GM21390 (cell line): ENCODE data around the gene OSBPL10.
"Not testable (repeated sequence)": the region's sequence is repeated elsewhere in the genome, so short reads cannot be mapped to it uniquely, and the experiment has no call there.

Experiments used
- ATAC-seq: cut with Tn5 transposase; IDR thresholded peaks from one replicate; pipeline ENCODE4 v1.9.1; 2021; ENCODE audit not compliant: unreplicated experiment

Gene OSBPL10

DNA sequence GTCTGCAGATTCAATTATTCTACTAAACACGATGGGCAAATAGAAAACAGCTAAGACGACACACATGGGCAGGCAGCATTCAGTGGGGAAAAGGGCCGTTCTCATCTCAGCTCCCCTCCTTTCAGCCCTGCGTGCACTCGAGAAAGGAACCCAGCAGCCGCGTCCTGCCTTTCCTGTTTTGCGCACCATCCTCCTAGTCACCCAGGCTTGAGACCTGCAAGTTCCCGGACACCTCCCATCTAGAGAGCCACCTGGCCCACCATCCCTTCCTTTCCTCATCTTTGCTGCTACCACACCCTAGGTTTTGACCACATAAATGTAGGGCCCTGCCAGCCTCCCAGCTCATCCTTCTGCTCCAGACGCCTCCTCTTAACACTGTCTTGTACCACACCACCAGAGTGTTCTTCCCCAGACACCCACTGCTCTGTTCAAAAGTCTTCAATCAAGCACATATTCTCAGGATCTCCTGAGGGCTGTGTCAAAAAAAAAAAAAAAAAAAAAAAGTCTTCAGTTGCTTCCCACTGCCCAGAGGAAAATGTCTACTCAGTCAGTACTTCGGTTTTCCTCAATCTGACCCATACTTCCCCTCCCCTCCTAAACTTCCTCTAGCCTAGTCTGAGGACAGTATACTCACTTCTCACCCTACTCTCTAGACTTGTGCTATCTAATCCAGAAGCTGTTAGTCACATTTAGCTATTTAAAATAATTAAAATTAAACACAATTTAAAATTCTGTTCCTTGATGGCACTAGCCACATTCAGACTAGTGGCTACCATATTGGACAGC, 266.4 kb downstream of the OSBPL10 start:
- no peak for ATAC-seq

DNA sequence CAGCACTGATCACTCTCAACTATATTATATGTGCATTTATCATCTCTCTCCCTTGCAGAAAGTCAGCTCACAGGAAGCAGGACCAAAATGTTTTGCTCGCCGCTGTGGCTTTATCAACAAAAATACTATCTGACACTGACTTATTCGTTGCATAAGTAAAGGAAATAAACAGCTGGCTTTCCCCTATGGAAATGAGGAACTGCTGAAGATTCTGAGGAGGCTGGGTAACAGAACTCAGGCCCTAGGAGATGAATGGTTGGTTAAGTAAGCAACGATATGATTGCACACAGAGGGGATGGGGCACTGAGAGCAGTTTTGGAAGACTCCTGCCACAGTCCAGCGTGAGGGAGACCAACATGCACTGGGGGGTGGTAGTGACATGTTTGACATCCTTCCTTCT, 267.2 kb downstream of the OSBPL10 start:
- ATAC-seq = no peak

DNA sequence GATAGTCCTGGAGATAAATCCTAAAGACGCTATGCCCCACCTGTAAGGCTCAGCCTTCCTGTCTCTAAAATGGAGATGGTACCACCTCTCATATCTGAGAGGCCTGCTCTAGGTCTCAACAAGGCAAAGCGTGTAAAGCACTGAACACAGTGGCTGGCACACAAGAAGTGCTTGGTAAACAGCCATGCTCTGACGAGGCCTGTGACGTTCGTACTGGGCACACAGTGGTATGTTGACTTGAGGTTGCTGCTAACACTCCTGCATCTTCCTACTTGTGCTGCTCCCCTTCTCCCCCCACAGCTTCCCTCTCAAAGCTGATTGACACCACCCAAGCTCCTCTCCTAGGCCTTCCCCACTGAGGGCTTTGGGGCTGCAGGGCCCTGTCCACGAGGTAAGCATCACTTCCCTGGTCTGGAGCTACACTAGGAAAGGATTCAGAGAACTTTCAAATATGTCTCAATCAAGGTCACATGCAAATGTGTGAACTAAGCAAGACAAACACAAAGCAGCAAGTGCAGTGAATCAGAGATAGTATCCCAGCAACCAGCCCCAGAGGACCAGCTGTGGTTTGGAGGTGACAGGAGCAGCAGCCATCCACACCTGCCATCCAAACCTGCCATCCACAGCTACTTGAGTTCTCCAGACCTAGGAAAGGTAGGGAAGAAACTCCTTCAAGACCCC, 270.8 kb downstream of the OSBPL10 start:
- no peak for ATAC-seq

DNA sequence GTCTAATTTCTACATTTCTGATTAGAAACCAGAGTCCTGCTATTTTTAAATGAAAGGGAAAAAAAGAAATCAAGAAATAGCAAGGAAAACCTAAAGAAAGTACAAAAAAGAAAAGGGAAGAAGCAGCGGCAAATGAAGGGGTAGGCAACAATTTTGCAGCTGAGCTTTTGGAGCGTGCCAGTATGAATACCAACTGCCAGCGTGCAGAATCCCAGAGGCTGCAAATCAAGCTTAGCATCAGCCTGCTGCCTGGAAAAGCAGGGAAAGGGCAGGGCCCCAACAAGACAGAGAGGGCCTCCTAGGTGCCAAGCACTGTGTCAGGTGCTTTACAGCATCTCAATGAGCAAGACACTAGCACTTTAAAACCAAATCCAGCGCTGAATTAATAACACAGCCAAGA, 271.5 kb downstream of the OSBPL10 start:
- no peak for ATAC-seq

DNA sequence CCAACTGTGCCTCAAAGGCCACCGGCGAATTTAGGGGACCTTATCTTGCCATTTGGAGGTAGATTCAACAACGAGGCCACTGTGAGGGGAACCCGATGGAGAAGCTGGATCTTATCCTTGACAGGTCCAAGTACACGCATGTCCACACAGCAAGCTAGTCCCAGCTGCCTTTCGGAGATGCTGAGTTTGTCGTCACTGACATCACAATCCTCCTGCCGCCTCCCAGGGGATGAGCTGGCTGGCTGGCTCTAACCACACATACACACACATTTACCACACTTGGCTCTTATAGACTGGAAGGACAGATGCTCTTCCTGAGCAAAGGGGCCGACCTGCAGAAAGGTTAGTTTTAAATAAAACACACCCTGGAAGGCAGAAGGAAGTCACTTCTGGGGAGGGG, 272.1 kb downstream of the OSBPL10 start:
- ATAC-seq = no peak

DNA sequence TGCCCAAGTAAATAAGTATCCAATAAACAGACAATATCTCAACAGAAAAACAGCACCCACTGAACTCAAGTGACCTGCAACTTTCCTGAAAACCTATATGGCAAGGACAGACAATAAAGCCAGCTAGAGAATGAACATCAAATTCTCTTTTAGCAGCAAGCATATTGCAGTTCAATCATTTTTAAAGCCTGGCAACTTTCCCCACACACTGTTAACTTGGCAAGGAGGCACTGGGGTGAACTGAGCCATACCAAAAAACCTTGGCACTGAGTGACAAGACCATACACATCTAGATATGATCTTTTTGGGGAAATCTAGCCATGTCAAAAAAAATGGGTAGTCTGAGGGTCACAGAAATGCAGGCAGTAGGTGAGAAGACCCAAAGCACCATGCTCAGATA, 273.8 kb downstream of the OSBPL10 start:
- no peak for ATAC-seq

DNA sequence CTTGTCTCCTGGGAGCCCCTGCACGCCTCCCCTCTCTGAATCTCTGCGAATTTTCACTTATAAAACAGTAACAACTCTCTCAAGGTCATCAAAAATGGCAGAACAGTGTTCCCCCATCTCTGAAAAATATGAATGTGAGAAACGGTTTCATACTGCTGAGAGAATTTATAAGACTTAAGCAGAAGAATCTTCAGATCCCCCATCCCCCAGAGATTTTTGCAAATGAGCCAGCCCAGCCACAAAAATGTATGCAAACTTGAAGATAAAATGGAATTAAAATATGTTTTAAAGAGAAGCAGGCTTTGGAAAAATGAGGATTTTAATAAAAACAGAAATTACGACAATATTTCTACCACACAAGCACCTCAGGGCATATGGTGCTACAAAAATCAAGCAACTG, 275.3 kb downstream of the OSBPL10 start:
- ATAC-seq = no peak

GRCh38 chr3:31704591-31705179, 276.4 kb downstream of the OSBPL10 start:
- ATAC-seq = no peak

DNA sequence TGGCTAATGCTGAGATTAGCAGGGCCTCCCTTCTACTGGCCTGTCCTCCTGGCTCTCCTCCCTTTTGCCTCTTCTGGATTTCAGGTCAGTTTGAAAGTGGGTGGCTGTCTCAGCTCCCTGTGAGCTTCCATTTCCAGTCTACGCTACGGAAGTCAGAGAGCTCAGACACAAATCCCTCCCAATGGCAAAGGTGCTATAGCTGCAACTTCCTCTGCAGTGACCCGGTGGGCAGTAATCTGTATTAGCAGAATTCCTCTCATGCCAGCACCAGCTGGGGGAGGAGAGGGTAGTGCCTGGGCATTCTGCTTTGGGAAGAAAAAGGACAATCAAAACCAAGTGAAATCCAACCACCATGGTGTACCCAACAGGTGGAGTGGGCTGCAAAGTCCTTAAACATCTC, 276.9 kb downstream of the OSBPL10 start:
- no peak for ATAC-seq

- no peak for ATAC-seq
Measured at GRCh38 chr3:31701286-31701685, 279.8 kb downstream of the OSBPL10 start.

- no peak for ATAC-seq
Measured at GRCh38 chr3:31699309-31699953, 281.6 kb downstream of the OSBPL10 start.

GRCh38 chr3:31696815-31697548, 284.1 kb downstream of the OSBPL10 start:
- ATAC-seq = no peak

- no peak for ATAC-seq
Measured at GRCh38 chr3:31696009-31696297, 285.1 kb downstream of the OSBPL10 start.

- peak; percentile 70 for ATAC-seq
Measured at GRCh38 chr3:31695280-31696008, 285.6 kb downstream of the OSBPL10 start.

GRCh38 chr3:31693346-31693745, 287.7 kb downstream of the OSBPL10 start:
- no peak for ATAC-seq

GRCh38 chr3:31692751-31693150, 288.3 kb downstream of the OSBPL10 start:
- no peak for ATAC-seq

GRCh38 chr3:31690771-31691170, 290.3 kb downstream of the OSBPL10 start:
- no peak for ATAC-seq

DNA sequence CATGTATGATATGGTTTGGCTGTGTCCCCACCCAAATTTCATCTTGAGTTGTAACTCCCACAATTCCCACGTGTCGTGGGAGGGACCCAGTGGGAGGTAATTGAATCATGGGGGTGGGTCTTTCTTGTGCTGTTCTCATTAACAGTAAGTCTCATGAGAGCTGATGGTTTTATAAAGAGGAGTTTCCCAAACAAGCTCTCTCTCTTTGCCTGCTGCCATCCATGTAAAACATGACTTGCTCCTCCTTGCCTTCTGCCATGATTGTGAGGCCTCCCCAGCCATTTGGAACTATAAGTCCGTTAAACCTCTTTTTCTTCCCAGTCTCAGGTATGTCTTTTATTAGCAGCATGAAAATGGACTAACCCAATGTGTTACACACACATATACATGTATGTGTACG, 291.5 kb downstream of the OSBPL10 start:
- not testable (repeated sequence) for ATAC-seq

- ATAC-seq = no peak
Measured at GRCh38 chr3:31688984-31689383, 292.1 kb downstream of the OSBPL10 start.

GRCh38 chr3:31687020-31687802, 293.9 kb downstream of the OSBPL10 start:
- ATAC-seq = no peak
